Measurements from ENCODE around the gene PAX7.

- TF ChIP-seq CTCF (IDR thresholded peaks at IDR 0.05; ENCODE audit: insufficient read depth, low read length, poor library complexity, severe bottlenecking) (no peak), EZH2phosphoT487 (conservative IDR thresholded peaks at IDR 0.05; ENCODE audit: low read length) (no peak)
These were observed 101.1 kb downstream of the PAX7 start for GRCh38 chr1:18731591-18732235.
